Astrocyte (in vitro differentiated cells and primary cell): ENCODE data around the gene RPS23. TPM values are rescaled to one million over a fixed set of nuclear protein-coding genes. Genes with fewer than 3 reads are reported as not detected.
"Not testable (repeated sequence)": the region's sequence is repeated elsewhere in the genome, so short reads cannot be mapped to it uniquely, and the experiment has no call there.

Experiments used
- DNase-seq: peaks from one replicate; pipeline ENCODE4 v3.0.0-alpha.2; 2010; ENCODE audit warnings: low read depth
- FAIRE-seq: peaks from 2 replicates; lab custom pipeline; 2011; peaks lifted over from hg19 to GRCh38; lab: Jason Lieb, UNC
- H2AFZ ChIP-seq: 2 replicates; pipeline ENCODE4 v1.6.0; 2012; ENCODE audit warnings: low read depth, low read length, inconsistent platforms
- H3K27ac ChIP-seq: 2 replicates; pipeline ENCODE4 v1.5.1; 2011; ENCODE audit warnings: low read depth, low read length, inconsistent platforms
- H3K27me3 ChIP-seq: 2 replicates; pipeline ENCODE4 v1.6.0; 2011; ENCODE audit warnings: low read length, inconsistent platforms; ENCODE audit not compliant: insufficient read depth
- H3K36me3 ChIP-seq: 2 replicates; pipeline ENCODE4 v1.5.1; 2011; ENCODE audit warnings: low read length, inconsistent platforms; ENCODE audit not compliant: insufficient read depth
- H3K4me1 ChIP-seq: 2 replicates; pipeline ENCODE4 v1.5.1; 2011; ENCODE audit warnings: low read length, inconsistent platforms; ENCODE audit not compliant: insufficient read depth
- H3K4me2 ChIP-seq: 2 replicates; pipeline ENCODE4 v1.6.0; 2012; ENCODE audit warnings: low read length, inconsistent platforms
- H3K4me3 ChIP-seq: 2 replicates; pipeline ENCODE4 v1.5.1; 2011; ENCODE audit warnings: low read depth, mild to moderate bottlenecking, low read length, inconsistent platforms; ENCODE audit not compliant: insufficient read depth
- H3K79me2 ChIP-seq: 2 replicates; pipeline ENCODE4 v1.6.0; 2012; ENCODE audit warnings: mild to moderate bottlenecking, low read length, inconsistent platforms; ENCODE audit not compliant: insufficient read depth
- H3K9ac ChIP-seq: 2 replicates; pipeline ENCODE4 v1.6.0; 2012; ENCODE audit warnings: mild to moderate bottlenecking, low read length, inconsistent platforms
- H3K9me3 ChIP-seq: 2 replicates; pipeline ENCODE4 v1.5.1; 2012; ENCODE audit warnings: low read depth, mild to moderate bottlenecking, low read length, inconsistent platforms; ENCODE audit not compliant: insufficient read depth
- H4K20me1 ChIP-seq: 2 replicates; pipeline ENCODE4 v1.6.0; 2012; ENCODE audit warnings: low read length, inconsistent platforms; ENCODE audit not compliant: insufficient read depth
- H3K27ac Mint-ChIP-seq: one replicate; pipeline ENCODE4 v1.8.0; 2021; ENCODE audit warnings: mild to moderate bottlenecking, mixed read lengths; ENCODE audit not compliant: unreplicated experiment
- H3K27me3 Mint-ChIP-seq: one replicate; pipeline ENCODE4 v1.8.0; 2021; ENCODE audit warnings: low read depth, mixed read lengths; ENCODE audit not compliant: unreplicated experiment
- H3K36me3 Mint-ChIP-seq: one replicate; pipeline ENCODE4 v1.8.0; 2021; ENCODE audit warnings: low read depth, mixed read lengths; ENCODE audit not compliant: unreplicated experiment
- H3K4me1 Mint-ChIP-seq: one replicate; pipeline ENCODE4 v1.8.0; 2021; ENCODE audit warnings: low read depth, mixed read lengths; ENCODE audit not compliant: unreplicated experiment
- H3K4me3 Mint-ChIP-seq: one replicate; pipeline ENCODE4 v1.8.0; 2021; ENCODE audit warnings: mild to moderate bottlenecking, moderate library complexity, mixed read lengths; ENCODE audit not compliant: unreplicated experiment
- H3K9me3 Mint-ChIP-seq: one replicate; pipeline ENCODE4 v1.8.0; 2021; ENCODE audit warnings: mild to moderate bottlenecking, mixed read lengths; ENCODE audit not compliant: unreplicated experiment
- CTCF ChIP-seq: IDR thresholded peaks from 2 replicates; pipeline ENCODE4 v1.5.1; 2011; ENCODE audit warnings: low read depth, mild to moderate bottlenecking, inconsistent platforms, low read length, moderate library complexity; ENCODE audit not compliant: insufficient read depth
- EZH2 ChIP-seq: IDR thresholded peaks from 2 replicates; pipeline ENCODE4 v1.6.1; 2012; ENCODE audit warnings: mild to moderate bottlenecking, low read length, inconsistent platforms; ENCODE audit not compliant: insufficient read depth
- total RNA-seq: library from RNA; stranded (reverse); gene quantifications from 2 replicates; pipeline ENCODE4 v1.2.1, GENCODE V29; 2021

RPS23 gene
- total RNA-seq, 1 donor from 2014 or later, result 1,683 TPM

DNA sequence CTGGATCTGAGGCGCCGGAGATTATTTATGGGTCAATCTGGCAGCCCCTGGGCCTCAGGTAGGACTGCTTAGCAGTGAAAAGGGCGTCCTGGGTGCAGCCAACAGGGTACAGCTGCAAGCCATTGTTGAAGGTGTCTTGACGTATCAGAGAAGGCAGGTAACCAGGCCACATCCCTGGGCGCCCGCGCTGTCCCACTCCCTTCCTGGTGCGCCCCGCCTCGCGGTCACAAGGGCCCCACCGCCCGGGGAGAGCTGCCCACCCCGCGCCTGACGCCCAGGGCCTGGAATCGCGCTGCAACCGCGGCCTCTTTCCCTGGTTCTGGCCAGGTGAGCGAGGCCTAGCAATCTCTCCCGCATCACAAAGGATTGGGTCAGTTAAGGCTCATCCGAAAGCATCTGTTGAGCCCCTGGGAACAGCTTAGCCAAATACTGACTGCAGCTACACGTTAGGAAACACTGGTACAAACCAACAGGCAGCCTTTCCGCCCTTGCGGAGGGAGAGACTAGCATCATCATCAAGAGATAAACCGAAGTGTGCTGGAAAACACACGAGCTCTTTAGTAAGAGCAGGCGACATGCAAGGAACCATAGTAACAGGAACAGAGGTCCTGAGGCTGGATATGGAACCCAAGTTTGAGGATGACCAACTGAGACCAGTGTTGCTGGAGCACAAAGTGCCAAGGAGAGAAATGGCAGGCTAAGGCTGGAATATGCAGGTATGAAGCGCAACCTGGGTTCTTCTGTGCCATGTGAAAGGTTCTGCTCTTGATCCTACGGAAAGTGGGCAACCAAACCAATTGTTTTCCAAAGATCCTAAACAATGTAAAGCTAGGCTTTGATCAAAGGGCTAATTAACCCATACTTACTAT lies 3.6 kb downstream of the RPS23 start:
- Mint-ChIP-seq H3K27me3 (no peaks in the 10 kb centered on the region), H3K27ac (no peak overlapping the region), H3K9me3 (no peaks in the 10 kb centered on the region), H3K4me1 (peaks cover 20% of the 10 kb centered on the region), H3K4me3 (no peak overlapping the region), H3K36me3 (peaks cover 27% of the 10 kb centered on the region)
- no peak for TF ChIP-seq CTCF
- no peak for TF ChIP-seq EZH2
- no peak overlapping the region for H3K9ac ChIP-seq
- H3K9me3 ChIP-seq, result no peaks in the 10 kb centered on the region
- DNase-seq (no peak), FAIRE-seq (no peak)
- H3K4me3 ChIP-seq, result no peak overlapping the region
- peaks cover 11% of the 10 kb centered on the region for H3K4me1 ChIP-seq
- no peak overlapping the region for H3K4me2 ChIP-seq
- peaks cover 29% of the 10 kb centered on the region for H3K79me2 ChIP-seq
- peaks cover 25% of the 10 kb centered on the region for H3K36me3 ChIP-seq
- no peaks in the 10 kb centered on the region for H3K27me3 ChIP-seq
- peaks cover 9% of the 10 kb centered on the region for H4K20me1 ChIP-seq
- no peak overlapping the region for H2AFZ ChIP-seq
- no peak overlapping the region for H3K27ac ChIP-seq

DNA sequence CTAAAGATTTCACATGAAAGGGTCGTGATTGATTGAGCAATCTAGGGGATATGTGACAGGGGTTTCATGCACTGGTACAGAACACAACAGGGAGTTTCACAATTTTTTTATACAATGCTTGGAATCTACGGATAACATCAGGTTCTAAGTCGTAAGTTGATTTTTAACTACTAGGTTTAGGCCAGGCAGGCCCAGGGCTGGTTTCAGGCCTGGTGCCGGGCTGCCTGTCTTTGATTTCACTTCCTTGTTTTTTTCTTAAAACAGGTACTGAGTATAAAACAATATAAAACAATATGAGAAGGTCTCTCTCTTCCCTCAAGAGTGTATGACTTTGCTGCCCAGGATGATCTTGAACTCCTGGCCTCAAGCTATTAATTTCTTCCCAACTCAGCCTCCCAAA lies 4.7 kb downstream of the RPS23 start:
- not testable (repeated sequence) for H3K9ac ChIP-seq, DNase-seq, H3K9me3 ChIP-seq, H3K9me3 Mint-ChIP-seq, H3K27ac ChIP-seq, FAIRE-seq, H3K27me3 ChIP-seq, H3K4me3 ChIP-seq, H3K4me2 ChIP-seq, H3K4me3 Mint-ChIP-seq, H3K27me3 Mint-ChIP-seq, H2AFZ ChIP-seq, H4K20me1 ChIP-seq
- peaks cover 18% of the 10 kb centered on the region for H3K4me1 Mint-ChIP-seq
- H3K27ac Mint-ChIP-seq, result peak overlapping the region; percentile 41
- H3K79me2 ChIP-seq, result peaks cover 29% of the 10 kb centered on the region
- peaks cover 35% of the 10 kb centered on the region for H3K36me3 Mint-ChIP-seq
- peaks cover 25% of the 10 kb centered on the region for H3K36me3 ChIP-seq
- peaks cover 11% of the 10 kb centered on the region for H3K4me1 ChIP-seq

DNA sequence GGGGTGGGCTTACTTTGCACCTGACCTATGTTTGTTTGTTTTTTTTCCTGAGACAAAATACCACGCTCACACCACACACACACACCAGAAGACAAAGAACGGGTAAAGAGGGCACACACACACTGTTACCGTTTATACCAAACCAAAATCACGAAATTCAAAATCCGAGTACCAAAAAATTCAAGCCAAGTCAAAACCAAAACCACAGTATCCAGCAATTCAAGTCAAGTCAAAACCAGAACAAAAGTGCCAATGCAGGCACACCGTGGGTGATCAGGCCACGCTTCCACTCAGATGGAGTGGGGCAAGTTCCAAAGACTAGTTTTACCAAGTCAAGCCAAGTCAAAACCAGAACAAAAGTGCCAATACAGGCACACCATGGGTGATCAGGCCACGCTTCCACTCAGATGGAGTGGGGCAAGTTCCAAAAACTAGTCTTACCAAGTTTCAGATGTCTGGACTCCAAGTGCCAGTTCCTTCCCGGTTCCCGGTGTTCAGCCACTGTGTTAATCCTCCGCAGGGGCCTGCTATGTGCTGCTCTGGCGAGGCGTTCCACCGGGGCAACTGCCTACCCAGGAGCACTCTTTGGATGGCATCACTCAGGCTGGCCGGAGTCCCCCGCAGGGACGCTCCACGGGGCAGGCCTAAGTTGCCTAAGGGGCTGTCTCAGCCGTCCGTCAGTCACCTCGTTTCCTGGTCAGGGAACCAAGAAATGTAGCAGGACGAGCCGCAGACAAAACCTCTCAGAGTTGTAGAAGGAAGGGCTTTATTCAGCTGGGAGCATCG lies 5.4 kb downstream of the RPS23 start:
- not testable (repeated sequence) for H4K20me1 ChIP-seq, DNase-seq, H3K9me3 Mint-ChIP-seq, FAIRE-seq, H3K9ac ChIP-seq, H3K27me3 ChIP-seq, H3K27me3 Mint-ChIP-seq, H3K9me3 ChIP-seq, H3K4me3 ChIP-seq, H2AFZ ChIP-seq, H3K27ac ChIP-seq, H3K4me3 Mint-ChIP-seq, H3K4me2 ChIP-seq
- peak overlapping the region; percentile 41 for H3K27ac Mint-ChIP-seq
- Histone ChIP-seq H3K36me3 (peaks cover 25% of the 10 kb centered on the region), H3K4me1 (peaks cover 11% of the 10 kb centered on the region), H3K79me2 (peaks cover 23% of the 10 kb centered on the region)
- H3K36me3 Mint-ChIP-seq, result peaks cover 38% of the 10 kb centered on the region
- peaks cover 18% of the 10 kb centered on the region for H3K4me1 Mint-ChIP-seq

DNA sequence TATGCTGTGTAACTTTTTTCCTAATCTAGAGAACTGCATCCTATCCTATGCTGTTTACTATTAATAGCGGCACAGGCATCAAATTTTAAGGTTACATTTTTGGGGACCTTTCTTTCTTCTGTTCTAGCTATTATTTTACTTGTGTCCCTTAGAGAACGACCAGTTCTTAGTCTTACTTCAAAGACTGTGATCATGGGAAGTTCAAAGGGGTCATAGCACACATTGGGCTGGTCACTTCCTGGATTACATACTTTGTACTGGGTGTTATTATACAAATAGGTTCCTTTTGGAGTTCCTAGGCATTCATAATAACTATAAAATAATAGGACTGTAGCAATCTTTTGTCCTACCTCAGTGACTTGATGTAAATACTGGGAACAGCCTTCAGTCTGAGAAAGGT lies 8.8 kb downstream of the RPS23 start:
- peaks cover 29% of the 10 kb centered on the region for H3K36me3 Mint-ChIP-seq
- not testable (repeated sequence) for H3K4me1 Mint-ChIP-seq, H3K9ac ChIP-seq, H3K4me3 ChIP-seq, H3K27ac ChIP-seq, DNase-seq, H4K20me1 ChIP-seq, H3K9me3 ChIP-seq, H3K9me3 Mint-ChIP-seq, H3K79me2 ChIP-seq, H2AFZ ChIP-seq, H3K4me2 ChIP-seq, H3K27me3 Mint-ChIP-seq, H3K4me1 ChIP-seq, FAIRE-seq, H3K36me3 ChIP-seq, H3K27me3 ChIP-seq, H3K27ac Mint-ChIP-seq, H3K4me3 Mint-ChIP-seq

GRCh38 chr5:82267297-82267933 lies 10.7 kb downstream of the RPS23 start:
- not testable (repeated sequence) for H3K4me3 Mint-ChIP-seq, H3K9me3 ChIP-seq, H3K9ac ChIP-seq, H3K4me2 ChIP-seq, H3K79me2 ChIP-seq, H3K4me1 ChIP-seq, H2AFZ ChIP-seq, H3K4me3 ChIP-seq, H3K9me3 Mint-ChIP-seq, H3K27ac Mint-ChIP-seq, H3K4me1 Mint-ChIP-seq, DNase-seq, H3K36me3 ChIP-seq, H3K27me3 Mint-ChIP-seq, FAIRE-seq, H3K27me3 ChIP-seq, H4K20me1 ChIP-seq, H3K27ac ChIP-seq
- peaks cover 25% of the 10 kb centered on the region for H3K36me3 Mint-ChIP-seq
